MV-4-11 (cell line): ENCODE measurements around the gene EIF2B5.
A peak's percentile ranks its signal among the peaks of the same experiment; 100 is the strongest.
"Not testable (repeated sequence)": the region's sequence is repeated elsewhere in the genome, so short reads cannot be mapped to it uniquely, and the experiment has no call there.

Experiments
- DNase-seq: peaks from one replicate; lab custom pipeline; 2025; lab: John Stamatoyannopoulos, UW

EIF2B5 gene

GRCh38 chr3:184135149-184135910 lies at the start of gene EIF2B5:
EIF2B5 (plus strand) TSS chr3:184135358; CDS start chr3:184135386, 28 bp downstream.
- peak; percentile 94 for DNase-seq

GRCh38 chr3:184085389-184085852 lies 49.7 kb upstream of the EIF2B5 start:
- DNase-seq, result peak; percentile 88

GRCh38 chr3:184092199-184092598 lies 43.0 kb upstream of the EIF2B5 start:
- no peak for DNase-seq

- DNase-seq, result no peak
Measured at GRCh38 chr3:184096811-184097383, 38.3 kb upstream of the EIF2B5 start, which contains the start of gene HTR3E. HTR3E (plus strand) TSS chr3:184097064; CDS start chr3:184097530, 466 bp downstream.

GRCh38 chr3:184097556-184097955 lies 37.6 kb upstream of the EIF2B5 start:
- DNase-seq, result no peak

- DNase-seq, result no peak
Measured at GRCh38 chr3:184099806-184100686, 35.1 kb upstream of the EIF2B5 start.

- peak; percentile 25 for DNase-seq
Measured at GRCh38 chr3:184110316-184110725, 24.8 kb upstream of the EIF2B5 start.

- DNase-seq, result no peak
Measured at GRCh38 chr3:184116017-184116416, 19.1 kb upstream of the EIF2B5 start.

GRCh38 chr3:184117636-184118035 lies 17.5 kb upstream of the EIF2B5 start:
- DNase-seq, result no peak

GRCh38 chr3:184121031-184121430 lies 14.1 kb upstream of the EIF2B5 start:
- not testable (repeated sequence) for DNase-seq

- DNase-seq, result no peak
Measured at GRCh38 chr3:184126006-184126405, 9.2 kb upstream of the EIF2B5 start.

GRCh38 chr3:184129012-184129411 lies 6.1 kb upstream of the EIF2B5 start:
- DNase-seq, result peak; percentile 2

- no peak for DNase-seq
Measured at GRCh38 chr3:184132945-184133344, 2.2 kb upstream of the EIF2B5 start.

- peak; percentile 80 for DNase-seq
Measured at GRCh38 chr3:184133840-184134745, 1.1 kb upstream of the EIF2B5 start.

- peak; percentile 33 for DNase-seq
Measured at GRCh38 chr3:184134746-184135148, 411 bp upstream of the EIF2B5 start.

GRCh38 chr3:184135911-184136260 lies 728 bp downstream of the EIF2B5 start:
- DNase-seq, result no peak

- DNase-seq, result no peak
Measured at GRCh38 chr3:184140436-184140835, 5.3 kb downstream of the EIF2B5 start.

GRCh38 chr3:184142199-184142598 lies 7.0 kb downstream of the EIF2B5 start:
- DNase-seq, result no peak

GRCh38 chr3:184143327-184143726 lies 8.2 kb downstream of the EIF2B5 start:
- DNase-seq, result no peak

- no peak for DNase-seq
Measured at GRCh38 chr3:184144505-184144904, 9.3 kb downstream of the EIF2B5 start.

GRCh38 chr3:184145111-184145524 lies 10.0 kb downstream of the EIF2B5 start:
- DNase-seq, result peak; percentile 3
